Measurements from ENCODE around the gene ZMYND10. TPM values are rescaled to one million over a fixed set of nuclear protein-coding genes. Genes with fewer than 3 reads are reported as not detected.

ZMYND10 gene
- total RNA-seq, 1 experiment from 2014 or later: 0.43 TPM

DNA sequence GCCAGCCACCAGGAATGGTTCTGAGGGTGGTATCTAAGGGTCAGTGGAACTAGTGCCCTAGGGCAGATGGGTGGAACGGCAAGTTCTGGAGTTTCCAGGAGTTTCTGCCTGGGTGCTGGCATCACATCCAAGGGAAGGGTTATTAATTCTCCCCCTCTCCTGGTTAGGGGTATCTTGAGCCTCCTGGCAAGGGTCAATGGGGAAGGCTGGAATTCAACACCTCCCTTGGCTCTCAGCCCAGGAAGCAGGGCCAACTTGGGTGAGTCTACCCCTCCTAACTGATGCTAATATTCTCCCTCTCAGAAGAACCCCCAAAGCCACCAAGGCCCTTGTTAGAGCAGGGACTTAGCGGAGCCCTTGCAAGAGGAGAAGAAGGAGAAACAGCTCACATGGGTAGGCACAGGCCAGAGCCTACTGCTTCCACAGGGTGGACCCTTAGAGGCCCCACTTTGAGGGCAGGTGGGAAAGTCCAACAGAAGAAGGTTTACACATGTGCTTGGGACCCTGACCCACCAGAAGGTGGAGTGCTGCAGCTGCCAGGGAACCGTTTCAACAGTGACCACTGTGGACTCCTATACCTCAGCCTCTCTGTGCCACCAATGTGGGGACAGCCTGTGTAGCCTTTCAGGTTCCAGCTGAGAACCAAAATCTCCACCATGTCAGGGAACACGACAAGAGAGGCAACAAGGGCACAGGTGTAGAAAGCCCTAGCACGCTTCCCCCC lies 10.5 kb upstream of the ZMYND10 start:
- H3K9me3 ChIP-seq: no peaks in the 10 kb centered on the region
- no peaks in the 10 kb centered on the region for H3K27me3 ChIP-seq
- no peak overlapping the region for H3K4me3 ChIP-seq
- no peak for DNase-seq
- H3K36me3 ChIP-seq: peaks cover 35% of the 10 kb centered on the region

DNA sequence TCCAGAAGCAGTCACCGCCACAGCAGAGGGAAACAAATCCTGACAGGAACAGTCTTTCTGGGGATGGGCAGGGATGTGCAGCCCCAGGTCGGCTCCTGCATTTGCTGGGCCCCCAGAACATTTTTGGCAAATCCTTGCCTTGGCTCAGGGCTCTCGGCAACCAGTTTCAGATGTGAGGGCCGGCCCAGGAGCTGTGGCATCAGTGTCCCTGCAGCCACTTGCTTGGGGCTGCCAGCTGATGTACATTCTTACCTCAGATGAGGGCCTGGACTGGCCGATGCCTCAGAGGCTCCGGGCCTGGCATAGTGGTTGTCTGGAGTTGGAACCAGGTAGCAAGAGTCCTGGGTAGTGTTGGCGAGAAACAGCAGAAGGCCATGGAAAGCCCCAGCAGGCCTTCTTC lies 9.3 kb upstream of the ZMYND10 start:
- Histone ChIP-seq H3K9me3 (no peaks in the 10 kb centered on the region), H3K4me3 (no peak overlapping the region), H3K36me3 (peaks cover 35% of the 10 kb centered on the region), H3K27me3 (no peaks in the 10 kb centered on the region)
- DNase-seq: no peak

DNA sequence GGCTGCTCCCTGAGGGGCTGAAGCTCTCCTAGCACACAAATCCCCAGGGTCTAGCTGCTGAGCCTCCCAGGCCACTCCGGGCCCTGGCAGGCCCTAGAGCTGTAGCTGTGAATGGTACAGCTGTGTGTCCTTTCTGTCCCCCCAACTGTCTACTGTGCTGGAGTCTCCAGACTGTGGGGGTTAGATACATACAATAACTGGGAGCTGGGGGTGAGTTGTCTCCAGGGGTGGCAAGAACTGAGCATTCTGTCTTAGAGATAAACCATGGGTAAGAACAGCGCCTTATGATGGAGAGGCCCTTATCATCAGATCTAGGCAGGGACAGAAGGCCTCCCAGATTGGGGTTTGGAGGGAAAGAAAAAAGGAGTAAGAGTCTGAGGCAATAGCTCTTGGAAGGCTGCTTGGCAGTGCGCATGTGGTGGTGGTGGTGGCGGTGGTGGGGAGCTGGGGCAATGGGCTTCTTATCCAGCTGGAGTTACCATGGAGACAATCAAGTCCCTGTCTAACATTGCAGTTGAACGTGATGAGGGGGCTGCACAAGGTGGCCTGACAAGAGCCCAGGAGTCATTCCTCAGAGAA lies 8.7 kb upstream of the ZMYND10 start:
- DNase-seq: no peak
- Histone ChIP-seq H3K9me3 (no peaks in the 10 kb centered on the region), H3K27me3 (no peaks in the 10 kb centered on the region), H3K4me3 (no peak overlapping the region), H3K36me3 (peaks cover 35% of the 10 kb centered on the region)

DNA sequence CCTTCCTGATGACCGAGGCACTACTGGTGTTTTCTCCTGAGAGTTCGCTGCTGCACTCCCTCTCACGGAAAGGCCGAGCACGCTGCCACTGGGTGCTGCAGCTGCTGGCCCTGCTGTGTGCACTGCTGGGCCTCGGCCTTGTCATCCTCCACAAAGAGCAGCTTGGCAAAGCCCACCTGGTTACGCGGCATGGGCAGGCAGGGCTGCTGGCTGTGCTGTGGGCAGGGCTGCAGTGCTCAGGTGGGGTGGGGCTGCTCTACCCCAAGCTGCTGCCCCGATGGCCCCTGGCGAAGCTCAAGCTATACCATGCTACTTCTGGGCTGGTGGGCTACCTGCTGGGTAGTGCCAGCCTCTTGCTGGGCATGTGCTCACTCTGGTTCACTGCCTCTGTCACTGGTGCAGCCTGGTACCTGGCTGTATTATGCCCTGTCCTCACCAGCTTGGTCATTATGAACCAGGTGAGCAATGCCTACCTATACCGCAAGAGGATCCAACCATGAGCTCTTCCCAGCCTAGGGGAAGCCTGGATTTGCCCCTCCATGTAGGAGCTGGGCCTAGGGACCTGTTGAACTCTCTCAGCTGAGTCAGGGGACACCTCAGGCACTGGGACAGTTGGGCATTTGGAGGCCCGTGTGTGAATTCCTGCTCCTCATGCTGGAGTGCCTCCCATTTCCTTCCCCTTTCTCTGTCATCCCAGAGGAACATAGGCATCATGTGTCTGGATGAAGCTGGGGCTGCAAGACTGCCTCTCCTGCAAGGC lies 7.9 kb upstream of the ZMYND10 start:
- Histone ChIP-seq H3K36me3 (peaks cover 35% of the 10 kb centered on the region), H3K4me3 (no peak overlapping the region), H3K27me3 (no peaks in the 10 kb centered on the region), H3K9me3 (no peaks in the 10 kb centered on the region)
- no peak for DNase-seq

DNA sequence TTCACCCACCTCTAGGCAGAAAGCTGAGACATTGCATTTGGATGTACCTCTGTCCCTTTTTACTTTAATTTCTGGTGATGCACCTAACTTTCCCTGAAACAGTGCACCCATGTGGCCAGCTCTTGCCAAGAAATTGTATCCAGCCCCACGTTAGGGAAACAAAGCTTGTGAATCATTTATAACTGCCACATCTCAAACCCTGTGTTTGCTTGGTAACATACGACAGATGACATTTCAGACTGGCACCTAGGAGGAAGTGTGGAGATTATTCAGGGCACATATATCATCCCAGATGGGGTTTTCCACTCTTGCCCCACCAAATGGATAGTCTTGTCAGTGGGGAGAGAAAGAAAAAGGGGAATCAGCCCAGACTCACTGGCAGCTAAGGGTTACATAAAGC lies 7.2 kb upstream of the ZMYND10 start:
- Histone ChIP-seq H3K36me3 (peaks cover 32% of the 10 kb centered on the region), H3K9me3 (no peaks in the 10 kb centered on the region), H3K4me3 (no peak overlapping the region), H3K27me3 (no peaks in the 10 kb centered on the region)
- no peak for DNase-seq

DNA sequence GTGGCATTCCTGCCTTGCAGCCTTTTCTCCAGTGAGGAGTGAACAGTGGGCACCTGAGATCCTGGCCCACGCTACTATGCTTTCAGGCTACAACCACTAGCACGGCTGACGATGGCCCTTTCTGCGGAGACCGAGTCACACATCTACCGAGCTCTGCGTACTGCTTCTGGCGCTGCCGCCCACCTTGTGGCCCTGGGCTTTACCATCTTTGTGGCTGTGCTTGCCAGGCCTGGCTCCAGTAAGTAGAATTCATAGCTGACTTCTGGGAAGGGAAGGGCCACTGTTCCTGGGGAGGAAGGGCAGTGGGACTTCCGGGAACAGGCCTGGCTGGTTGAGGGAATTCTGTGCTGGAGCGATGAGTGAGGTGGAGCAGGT lies 5.8 kb upstream of the ZMYND10 start:
- Histone ChIP-seq H3K27me3 (no peaks in the 10 kb centered on the region), H3K9me3 (no peaks in the 10 kb centered on the region), H3K4me3 (peak overlapping the region; percentile 93), H3K36me3 (peaks cover 24% of the 10 kb centered on the region)
- no peak for DNase-seq

DNA sequence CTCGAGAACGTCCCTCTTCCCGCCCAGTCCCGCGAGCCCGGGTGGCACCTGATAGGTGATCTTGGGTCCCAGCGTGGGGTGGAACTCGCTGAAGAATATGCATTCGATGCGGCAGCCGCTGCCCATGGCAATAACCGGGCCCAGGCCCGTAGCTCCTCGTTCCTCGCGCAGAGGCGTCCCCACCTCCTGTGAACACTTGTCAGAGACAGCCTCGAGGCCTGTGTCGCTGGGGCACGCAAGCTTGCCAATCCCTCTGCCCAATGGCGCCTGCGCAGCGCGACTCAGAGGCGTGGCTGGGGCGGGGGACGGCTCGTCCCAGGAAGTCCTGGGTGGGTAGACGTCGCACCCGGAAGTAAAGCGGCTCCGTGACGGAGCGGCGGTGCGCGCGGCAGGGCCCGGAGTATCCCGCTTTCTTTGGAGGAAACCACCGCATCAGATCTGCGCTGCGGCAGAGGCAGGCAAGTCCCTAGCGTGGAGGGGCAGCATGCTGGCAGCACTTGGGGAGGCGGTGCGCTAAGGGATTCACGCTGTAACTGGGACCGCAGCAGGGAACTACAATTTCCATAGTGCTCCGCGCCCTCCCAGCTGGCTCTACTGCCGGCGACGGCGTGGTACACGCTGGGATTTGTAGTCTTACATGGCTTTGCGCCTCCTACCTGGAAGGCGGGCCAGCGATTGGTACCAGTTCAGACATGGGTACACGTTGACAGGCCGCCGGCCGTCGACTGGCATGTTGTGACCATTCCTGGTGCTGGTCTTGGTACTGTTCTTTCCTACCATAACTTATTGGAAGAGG lies 5.2 kb upstream of the ZMYND10 start, which contains the start of the genes CYB561D2 and NPRL2:
CYB561D2 (plus strand) TSS at position 336 of the 796 bp plus-strand sequence. CDS start 572 bp downstream, outside the sequence.
NPRL2 (minus strand) TSS at position 249 of the 796 bp plus-strand sequence; CDS start at position 126, 123 bp downstream.
- peak; percentile 89 for DNase-seq
- peak within 1 kb of the TSS; percentile 93 for H3K4me3 ChIP-seq
- no peaks in the 10 kb centered on the region for H3K9me3 ChIP-seq
- H3K36me3 ChIP-seq: peaks cover 18% of the 10 kb centered on the region
- H3K27me3 ChIP-seq: no peaks in the 10 kb centered on the region

DNA sequence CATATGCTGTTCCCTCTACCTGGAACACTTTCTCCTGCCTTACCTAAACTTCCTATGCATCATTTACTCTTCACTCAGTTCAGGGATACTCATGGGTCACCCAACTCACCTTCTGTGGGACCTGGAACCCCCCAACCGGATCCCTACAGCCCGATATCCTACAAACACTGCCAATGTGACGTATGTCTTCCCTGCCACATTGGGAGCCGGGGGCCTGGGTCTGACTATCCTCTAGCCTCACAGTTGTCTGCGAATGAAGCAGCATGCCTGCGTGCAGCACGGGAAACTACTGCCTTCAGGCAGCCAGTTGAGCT lies 4.6 kb upstream of the ZMYND10 start:
- H3K36me3 ChIP-seq: peaks cover 17% of the 10 kb centered on the region
- no peaks in the 10 kb centered on the region for H3K9me3 ChIP-seq
- peak overlapping the region; percentile 93 for H3K4me3 ChIP-seq
- DNase-seq: no peak
- no peaks in the 10 kb centered on the region for H3K27me3 ChIP-seq

DNA sequence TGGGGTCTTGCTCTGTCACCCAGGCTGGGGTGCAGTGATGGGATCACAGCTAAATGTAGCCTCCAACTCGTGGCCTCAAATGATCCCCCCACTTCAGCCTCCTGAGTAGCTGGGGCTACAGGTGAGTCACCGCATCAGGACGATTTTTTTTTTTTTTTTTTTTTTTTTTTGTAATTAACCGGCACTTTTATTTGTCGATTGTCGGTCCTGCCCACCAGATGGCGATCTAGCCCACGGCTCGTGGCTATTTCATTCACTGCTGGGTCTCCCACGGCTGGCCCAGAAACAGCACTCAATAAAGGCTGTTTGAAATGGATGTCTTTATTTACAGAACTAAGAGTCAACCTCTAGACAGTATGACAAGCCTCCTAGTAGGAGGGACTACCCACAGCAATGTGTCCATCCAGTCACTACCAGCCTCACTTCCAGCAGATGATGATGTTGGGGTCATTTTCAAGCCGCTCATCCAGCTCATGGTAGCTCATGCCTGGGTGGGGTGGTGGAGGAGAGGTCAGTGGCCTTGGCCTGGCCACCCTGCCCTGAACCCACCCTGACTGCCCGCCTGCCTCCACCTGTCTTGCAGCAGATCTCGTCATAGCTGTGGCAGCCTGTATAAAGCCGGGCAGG lies 1.8 kb upstream of the ZMYND10 start:
- Histone ChIP-seq H3K36me3 (peaks cover 6% of the 10 kb centered on the region), H3K4me3 (no peak overlapping the region), H3K9me3 (no peaks in the 10 kb centered on the region), H3K27me3 (no peaks in the 10 kb centered on the region)
- DNase-seq: peak; percentile 52

DNA sequence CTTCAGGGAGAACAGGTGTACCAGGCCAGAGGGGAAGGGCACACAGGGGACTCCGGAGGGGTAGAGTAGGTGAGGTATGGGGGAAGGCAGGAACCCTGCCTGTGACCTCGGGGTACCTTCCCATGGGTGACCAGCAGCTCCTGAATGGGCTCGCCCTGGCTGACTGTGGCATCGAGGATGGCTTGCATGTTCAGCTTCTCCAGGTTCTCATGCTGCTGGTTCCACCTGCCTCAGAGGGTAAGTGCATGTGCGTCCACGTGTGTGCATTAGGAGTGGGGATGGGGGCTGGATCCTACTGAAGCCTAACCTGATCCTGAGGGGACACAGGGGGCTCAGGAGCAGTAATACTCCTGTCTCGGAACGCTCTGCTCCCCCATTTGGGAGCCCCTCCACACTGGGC lies 524 bp downstream of the ZMYND10 start:
- H3K9me3 ChIP-seq: no peaks in the 10 kb centered on the region
- H3K4me3 ChIP-seq: no peak overlapping the region
- H3K27me3 ChIP-seq: no peaks in the 10 kb centered on the region
- DNase-seq: no peak
- no peaks in the 10 kb centered on the region; the same call in 1 of the 2 replicates for H3K36me3 ChIP-seq

DNA sequence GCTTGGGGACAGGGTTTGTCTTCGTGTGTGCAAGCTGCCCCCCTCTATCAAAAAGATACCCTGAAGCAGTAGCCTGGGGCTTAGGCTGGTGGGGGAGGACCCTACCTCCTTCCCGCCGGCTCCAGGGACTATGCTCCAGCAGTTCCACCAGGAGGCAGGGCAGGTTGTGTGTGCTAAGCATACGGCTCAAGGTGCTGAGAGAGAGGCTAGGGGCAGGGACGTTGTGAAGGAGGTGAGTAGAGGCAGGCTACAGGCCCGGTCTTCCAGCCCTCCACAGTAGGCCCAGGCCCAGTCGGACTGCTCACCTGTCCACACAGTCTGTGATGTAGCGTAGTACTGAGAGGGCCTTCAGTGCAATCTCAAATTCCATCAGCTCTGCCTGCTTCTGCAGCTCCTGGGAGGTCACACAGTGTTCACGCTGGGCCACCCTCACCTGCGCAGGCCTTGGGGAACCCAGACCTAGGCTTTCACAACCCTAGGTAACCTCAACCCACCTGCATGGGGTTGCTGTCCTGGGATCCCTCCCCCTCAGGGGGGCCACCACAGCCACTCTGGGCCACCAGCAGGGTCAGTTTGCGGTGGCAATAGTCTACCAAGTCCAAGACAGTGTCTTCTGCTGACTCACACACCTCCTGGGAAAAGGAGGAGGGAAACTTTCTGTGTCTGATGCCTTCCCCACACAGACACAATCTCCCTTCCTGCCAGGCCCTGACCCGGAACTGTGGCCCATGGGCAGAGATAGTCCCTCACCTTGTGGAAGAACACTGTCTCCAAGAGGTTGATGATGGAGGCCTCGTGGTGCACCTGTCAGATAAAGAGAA lies 2.5 kb downstream of the ZMYND10 start:
- no peaks in the 10 kb centered on the region for H3K9me3 ChIP-seq
- H3K36me3 ChIP-seq: no peaks in the 10 kb centered on the region; the same call in 1 of the 2 replicates
- no peak overlapping the region for H3K4me3 ChIP-seq
- no peaks in the 10 kb centered on the region for H3K27me3 ChIP-seq
- DNase-seq: no peak

DNA sequence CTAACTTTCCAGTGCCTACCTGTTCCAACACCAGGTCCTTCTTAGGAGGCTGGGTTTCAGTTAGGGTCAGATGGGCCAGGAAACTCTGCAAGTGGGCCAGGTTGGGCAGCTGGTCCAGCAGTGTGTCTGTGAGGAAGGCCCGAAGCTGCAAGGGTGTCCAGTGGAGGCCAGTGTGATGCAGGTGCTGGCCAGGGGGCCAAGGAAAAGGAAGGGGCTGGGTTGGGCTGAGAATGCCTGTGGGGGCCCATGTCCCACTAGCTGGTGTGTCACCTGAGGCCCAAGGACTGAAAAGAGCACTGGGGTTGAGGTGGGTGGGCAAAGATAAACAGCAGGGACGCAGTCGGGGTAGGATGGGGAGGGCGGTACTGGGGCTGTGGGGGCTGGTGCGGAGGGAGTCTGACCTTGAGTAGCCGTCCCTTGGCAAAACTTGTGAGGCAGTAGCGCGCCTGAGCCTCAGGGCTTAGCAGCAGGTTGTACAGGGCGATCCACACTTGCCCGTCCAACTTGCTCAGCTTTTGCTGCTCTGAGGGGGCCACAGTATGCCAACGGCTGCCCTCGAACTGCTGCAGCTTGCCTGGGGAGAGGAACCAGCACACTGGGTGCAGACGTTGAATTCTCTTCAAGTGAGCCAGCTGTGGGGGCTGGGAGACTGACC lies 3.4 kb downstream of the ZMYND10 start:
- Histone ChIP-seq H3K27me3 (no peaks in the 10 kb centered on the region), H3K9me3 (no peaks in the 10 kb centered on the region), H3K36me3 (0 out of 2 replicates have a peak, but pooled peaks cover 2% of the 10 kb centered on the region), H3K4me3 (no peak overlapping the region)
- no peak for DNase-seq

DNA sequence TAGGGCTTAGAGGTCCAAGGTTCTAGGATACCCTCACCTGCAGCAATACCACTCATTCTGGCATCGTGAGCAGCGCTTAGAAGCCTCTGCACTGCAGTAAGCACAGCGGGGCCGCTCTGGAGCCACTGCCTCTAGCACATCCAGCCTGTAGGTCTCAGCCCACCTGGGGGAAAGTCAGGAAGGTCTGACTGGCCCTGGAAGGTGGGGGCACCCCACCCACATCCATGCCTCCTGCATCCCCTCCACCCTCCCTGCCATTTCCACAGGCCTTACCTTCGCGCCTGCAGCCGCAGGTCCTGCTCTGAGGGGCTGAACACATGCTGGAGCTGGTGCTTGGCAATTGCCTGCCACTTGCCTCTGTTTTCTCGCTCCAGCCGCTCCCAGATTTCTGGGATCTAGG lies 4.0 kb downstream of the ZMYND10 start:
- DNase-seq: no peak
- Histone ChIP-seq H3K27me3 (no peaks in the 10 kb centered on the region), H3K4me3 (no peak overlapping the region), H3K9me3 (no peaks in the 10 kb centered on the region), H3K36me3 (peaks cover 5% of the 10 kb centered on the region)

DNA sequence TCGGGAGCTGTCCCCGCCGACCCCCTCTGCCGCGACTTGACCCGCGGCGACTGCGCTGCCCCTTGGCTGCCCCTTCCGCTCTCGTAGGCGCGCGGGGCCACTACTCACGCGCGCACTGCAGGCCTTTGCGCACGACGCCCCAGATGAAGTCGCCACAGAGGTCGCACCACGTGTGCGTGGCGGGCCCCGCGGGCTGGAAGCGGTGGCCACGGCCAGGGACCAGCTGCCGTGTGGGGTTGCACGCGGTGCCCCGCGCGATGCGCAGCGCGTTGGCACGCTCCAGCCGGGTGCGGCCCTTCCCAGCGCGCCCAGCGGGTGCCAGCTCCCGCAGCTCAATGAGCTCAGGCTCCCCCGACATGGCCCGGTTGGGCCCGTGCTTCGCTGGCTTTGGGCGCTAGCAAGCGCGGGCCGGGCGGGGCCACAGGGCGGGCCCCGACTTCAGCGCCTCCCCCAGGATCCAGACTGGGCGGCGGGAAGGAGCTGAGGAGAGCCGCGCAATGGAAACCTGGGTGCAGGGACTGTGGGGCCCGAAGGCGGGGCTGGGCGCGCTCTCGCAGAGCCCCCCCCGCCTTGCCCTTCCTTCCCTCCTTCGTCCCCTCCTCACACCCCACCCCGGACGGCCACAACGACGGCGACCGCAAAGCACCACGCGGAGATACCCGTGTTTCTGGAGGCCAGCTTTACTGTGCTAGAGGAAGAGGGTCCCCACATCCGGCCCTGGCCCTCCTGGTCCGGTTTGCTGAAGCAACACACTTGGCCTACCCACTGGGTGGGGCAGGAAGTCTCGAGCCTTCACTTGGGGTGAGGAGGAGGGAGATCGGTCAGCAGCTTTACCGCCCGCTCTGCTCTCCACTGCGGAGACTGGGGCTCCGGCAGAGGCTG lies 4.8 kb downstream of the ZMYND10 start, which contains the start of gene RASSF1:
RASSF1 (minus strand) TSS at position 389 of the 882 bp plus-strand sequence; CDS start at position 358, 31 bp downstream.
- Histone ChIP-seq H3K36me3 (peaks cover 13% of the 10 kb centered on the region), H3K27me3 (no peaks in the 10 kb centered on the region), H3K9me3 (no peaks in the 10 kb centered on the region), H3K4me3 (peak within 1 kb of the TSS; percentile 50)
- DNase-seq: peak; percentile 78

Measured in MG63 (cell line).